ENCODE measurements around the gene SH3BGRL.

The SH3BGRL gene

DNA sequence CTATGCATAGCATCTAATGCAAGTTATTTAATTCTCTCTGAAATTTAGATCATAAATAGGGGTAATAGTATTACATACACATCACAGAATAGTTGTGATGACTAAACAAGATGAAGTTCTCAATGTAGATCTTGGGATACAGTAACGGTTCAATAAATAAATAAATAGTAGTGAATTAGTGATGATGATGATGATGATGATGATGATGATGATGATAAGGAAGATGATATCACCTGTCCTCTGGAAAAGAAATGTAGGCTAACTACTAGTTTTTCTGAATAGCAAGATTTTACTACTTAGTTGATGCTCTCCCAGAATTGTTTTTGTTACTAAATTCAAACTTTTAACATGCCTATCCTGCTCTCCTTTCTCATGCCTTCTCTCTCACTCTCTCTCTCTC, 30.3 kb downstream of the SH3BGRL start:
- TF ChIP-seq, protein P1, sequence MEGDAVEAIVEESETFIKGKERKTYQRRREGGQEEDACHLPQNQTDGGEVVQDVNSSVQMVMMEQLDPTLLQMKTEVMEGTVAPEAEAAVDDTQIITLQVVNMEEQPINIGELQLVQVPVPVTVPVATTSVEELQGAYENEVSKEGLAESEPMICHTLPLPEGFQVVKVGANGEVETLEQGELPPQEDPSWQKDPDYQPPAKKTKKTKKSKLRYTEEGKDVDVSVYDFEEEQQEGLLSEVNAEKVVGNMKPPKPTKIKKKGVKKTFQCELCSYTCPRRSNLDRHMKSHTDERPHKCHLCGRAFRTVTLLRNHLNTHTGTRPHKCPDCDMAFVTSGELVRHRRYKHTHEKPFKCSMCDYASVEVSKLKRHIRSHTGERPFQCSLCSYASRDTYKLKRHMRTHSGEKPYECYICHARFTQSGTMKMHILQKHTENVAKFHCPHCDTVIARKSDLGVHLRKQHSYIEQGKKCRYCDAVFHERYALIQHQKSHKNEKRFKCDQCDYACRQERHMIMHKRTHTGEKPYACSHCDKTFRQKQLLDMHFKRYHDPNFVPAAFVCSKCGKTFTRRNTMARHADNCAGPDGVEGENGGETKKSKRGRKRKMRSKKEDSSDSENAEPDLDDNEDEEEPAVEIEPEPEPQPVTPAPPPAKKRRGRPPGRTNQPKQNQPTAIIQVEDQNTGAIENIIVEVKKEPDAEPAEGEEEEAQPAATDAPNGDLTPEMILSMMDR (IDR thresholded peaks at IDR 0.05): no peak

DNA sequence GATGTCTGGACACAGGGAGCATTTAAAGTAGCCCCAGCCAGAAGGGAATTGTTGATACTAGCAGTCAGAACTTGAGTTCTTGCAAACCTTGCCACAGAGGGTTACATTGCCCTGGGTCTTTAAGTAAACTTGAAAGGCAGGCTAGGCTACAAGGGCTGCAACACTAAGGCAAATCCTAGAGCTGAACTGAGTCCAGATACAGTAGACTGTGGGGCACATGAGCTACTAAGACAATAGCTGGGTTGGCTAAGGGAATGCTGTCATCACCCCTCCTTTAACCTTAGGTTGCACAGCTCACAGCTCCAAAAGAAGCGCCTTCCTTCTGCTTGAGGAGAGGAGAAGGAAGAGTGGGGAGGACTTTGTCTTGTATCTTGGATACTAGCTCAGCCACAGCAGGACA, 35.6 kb downstream of the SH3BGRL start:
- TF ChIP-seq, protein P1 (IDR thresholded peaks at IDR 0.05): no peak

DNA sequence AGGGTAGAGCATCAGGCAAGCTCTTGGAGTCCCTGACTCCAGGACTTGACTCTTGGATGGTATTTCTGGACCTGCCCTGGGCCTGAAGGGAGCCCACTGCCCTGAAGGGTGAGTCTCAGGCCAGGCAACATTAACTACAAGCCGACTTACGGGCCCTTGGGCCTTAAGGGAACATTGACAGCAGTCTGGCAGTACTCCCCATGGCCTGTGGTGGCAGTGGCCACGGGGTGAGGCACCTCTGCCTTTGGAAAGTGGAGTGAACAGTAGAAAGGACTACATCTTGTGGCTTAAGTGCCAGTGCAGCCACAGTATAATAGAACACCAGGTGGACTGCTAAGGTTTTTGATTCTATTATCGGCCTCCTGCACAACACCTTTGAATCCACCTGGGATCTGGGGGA, 36.3 kb downstream of the SH3BGRL start:
- TF ChIP-seq, protein P1 (IDR thresholded peaks at IDR 0.05): no peak

- TF ChIP-seq, protein P1 (IDR thresholded peaks at IDR 0.05): no peak
These were observed 38.9 kb downstream of the SH3BGRL start for GRCh38 chrX:81240701-81241331.

GRCh38 chrX:81241753-81242152, 39.9 kb downstream of the SH3BGRL start:
- TF ChIP-seq, protein P1 (IDR thresholded peaks at IDR 0.05): no peak

DNA sequence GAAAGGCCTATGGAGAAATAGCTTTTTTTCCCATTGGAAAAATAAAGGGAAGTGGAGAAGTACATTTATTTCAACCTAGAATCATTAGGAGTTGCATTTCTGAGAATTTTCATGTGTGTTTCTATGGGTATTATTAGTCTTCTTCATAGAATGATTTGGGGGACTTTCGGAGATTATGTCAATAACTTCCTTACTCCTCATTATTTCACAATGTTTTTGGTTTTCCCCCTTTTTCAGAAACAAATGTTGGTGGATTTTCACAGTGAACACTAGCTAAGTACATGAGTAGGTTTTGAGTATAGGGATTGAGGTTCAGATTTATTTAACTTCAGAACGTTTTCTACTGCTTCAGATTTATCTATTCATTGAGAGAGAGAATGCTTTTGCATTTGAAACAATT, 54.0 kb downstream of the SH3BGRL start:
- TF ChIP-seq, protein P1 (IDR thresholded peaks at IDR 0.05): no peak

- TF ChIP-seq, protein P1 (IDR thresholded peaks at IDR 0.05): no peak
These were observed 55.9 kb downstream of the SH3BGRL start for GRCh38 chrX:81257817-81258216.

Data from LNCAP (cell line).